Measurements from ENCODE around the gene DNAH11. TPM values are rescaled to one million over a fixed set of nuclear protein-coding genes. Genes with fewer than 3 reads are reported as not detected.

Gene DNAH11
- total RNA-seq, 1 experiment from 2014 or later: 10.7 TPM

DNA sequence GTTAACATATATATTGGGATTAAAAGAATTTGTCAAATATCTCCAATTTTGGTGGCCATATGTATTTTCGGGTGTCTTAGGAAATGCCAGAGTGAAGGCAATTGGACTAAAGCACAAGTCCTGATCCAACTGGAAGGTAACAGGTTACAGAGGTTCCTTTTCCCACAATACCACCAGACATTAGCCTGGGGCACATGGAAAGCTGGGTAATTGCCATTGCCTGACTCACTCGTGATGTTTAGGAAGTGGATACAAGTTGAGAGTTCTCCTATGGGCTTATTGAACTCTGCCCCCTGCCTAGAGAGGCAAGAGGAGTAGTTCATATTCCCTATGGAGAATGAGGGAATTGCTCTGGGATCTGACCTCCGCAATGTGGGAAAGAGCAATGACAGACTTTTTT is 5.7 kb downstream of the DNAH11 start:
- peak; percentile 42 for DNase-seq (ENCODE audit: low read depth)

GRCh38 chr7:21550076-21550475 is 7.2 kb downstream of the DNAH11 start:
- no peak for DNase-seq (ENCODE audit: low read depth)

DNA sequence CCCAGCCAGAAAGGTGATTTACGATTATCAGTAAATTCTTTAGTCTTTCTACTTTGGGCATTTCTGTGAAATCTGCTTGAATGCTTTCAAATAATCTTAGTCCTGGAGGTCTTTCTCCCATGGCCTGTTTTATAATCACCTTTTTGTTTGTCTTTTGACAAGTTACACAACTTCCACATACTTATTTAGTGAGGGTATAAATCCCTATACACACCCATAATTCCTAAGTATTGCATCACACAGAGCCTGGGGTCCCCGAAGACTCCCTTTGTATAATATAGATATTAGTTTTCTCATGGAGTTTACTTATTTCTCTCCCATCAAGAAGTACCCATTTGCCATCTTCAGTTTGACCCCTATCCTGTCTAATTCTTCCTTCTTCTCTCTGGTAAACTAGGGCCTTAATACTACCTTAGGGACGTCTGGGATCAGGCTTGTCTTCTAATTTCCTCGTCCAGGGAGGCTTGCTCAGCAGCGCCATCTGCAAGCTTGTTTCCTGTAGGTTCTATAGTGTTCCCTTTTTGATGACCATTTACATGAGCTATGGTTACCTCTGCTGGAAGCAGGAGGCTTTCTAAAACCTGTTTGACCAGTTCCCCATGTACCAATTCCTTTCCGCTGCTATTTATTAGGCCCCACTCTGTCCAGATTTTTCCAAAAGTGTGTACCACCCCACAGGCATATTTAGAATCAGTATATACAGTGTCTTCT is 8.1 kb downstream of the DNAH11 start:
- DNase-seq (ENCODE audit: low read depth): no peak

DNA sequence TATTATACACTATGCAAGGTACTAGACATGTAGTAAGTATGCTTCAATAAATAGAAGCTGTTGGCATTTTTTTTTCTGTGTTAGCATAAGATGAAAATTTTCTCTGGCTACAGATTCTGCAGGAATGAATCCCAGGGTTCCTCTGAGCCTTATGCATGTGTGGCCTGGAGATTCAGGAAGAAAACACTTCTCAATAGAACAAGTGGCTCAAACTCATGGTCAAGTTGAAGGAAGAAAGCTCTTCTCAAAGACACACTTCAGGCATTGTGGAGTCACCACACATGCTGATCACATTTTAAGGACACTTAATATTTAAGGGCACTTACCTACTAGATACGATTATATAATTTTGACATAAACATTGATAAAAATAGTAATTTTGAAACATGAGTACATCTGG is 19.5 kb downstream of the DNAH11 start:
- no peak for DNase-seq (ENCODE audit: low read depth)

GRCh38 chr7:21565614-21566013 is 22.8 kb downstream of the DNAH11 start:
- no peak for DNase-seq (ENCODE audit: low read depth)

DNA sequence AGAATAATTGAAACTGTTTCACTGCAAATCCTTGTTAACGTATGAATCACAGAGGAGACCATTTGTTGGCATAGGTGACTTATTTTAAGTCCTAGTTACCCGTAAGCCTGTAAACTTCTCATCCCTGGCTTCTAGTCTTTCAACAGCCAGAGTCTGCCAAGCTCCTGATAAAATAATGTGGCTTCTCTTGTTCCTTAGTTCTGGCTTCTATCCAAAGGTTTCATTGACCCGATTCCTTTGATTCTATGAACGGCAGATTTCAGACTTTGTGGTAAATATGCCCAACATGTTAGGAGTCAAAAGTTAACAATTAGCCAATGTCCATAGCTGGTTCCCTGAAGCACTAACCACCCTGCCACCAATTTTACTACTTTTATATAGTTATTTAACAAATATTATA is 23.3 kb downstream of the DNAH11 start:
- DNase-seq (ENCODE audit: low read depth): no peak

- no peak for DNase-seq (ENCODE audit: low read depth)
Measured at GRCh38 chr7:21568762-21569161, 25.9 kb downstream of the DNAH11 start.

DNA sequence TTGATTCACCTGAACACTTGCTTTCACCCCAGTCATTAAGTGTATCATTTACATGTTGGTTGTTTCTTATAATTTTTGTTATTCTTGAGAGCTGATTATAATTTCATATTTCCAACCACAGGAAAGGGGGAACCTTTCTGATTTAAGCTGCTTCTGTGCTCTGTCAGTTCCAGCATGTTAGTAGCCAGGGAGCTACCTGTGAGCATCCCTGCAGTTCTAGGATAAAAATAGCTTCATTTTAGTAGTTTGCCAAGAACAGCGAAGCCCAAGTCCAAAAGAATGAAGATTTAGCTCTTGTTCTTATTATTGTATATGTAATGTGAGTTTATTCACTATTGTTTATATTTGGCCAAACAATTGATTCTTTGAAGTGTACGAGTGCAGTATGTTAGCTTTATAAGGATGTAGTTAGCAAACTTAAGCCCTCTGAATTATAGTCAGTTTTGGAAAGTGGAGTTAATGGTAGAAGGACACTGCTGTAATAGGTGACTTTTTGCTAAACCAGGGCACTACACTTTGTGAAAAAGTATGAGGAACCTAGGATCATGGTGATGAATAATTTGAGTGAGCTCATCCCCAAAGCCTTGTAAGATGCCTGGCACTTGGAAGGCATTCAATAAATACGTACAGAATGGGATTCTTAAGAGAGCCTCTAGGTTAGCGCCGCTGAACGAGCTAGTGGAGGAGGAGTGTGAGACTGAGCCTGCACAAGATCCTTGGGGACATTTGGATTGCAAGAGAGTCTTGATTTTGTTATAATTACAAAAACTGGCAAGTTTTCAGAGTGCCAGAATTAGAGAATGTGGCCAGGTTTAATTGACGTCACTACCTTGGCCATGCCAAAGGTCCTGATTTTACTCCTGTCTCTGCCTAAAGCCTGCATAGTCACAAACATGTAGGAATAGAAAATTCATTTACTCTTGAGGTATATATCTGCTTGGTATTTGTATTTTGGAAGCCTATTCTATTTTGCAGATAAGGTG is 29.8 kb downstream of the DNAH11 start:
- DNase-seq (ENCODE audit: low read depth): no peak

DNA sequence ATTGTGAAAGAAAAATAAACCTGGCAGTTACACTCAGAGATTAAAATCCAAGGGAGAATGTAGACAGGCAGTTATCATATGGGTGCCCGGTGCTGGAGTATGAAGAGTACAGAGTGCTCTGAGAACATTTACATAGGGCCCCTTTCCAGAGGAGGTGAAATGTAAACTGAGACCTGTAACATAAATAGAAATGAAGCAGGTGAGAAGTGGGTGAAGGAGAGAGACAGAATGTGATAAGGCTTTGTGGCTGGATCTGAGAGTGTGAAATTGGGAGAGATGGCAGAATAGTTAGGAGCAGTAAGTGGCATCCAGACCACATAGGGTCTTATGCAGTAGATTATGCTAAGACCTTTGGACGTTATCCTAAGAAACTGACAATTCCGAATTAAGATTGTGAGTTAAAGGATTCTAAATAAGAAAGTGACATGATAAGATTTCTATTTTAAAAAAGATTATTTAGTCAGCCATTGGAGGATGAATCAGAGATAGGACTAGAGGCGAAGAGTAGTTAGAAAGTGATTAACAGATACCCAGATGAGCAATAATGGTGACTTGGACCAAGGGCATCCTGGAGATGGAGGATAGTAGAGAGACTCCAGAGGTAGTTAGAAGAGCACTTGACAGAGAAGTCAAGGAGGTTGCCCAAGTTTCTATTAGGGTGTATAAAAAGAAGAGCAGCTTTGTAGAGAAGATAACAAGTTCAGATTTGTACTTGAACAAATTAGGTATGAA is 36.7 kb downstream of the DNAH11 start:
- peak; percentile 13 for DNase-seq (ENCODE audit: low read depth)

GRCh38 chr7:21580073-21580521 is 37.3 kb downstream of the DNAH11 start:
- peak; percentile 81 for DNase-seq (ENCODE audit: low read depth)

GRCh38 chr7:21585070-21585724 is 42.4 kb downstream of the DNAH11 start:
- no peak for DNase-seq (ENCODE audit: low read depth)

DNA sequence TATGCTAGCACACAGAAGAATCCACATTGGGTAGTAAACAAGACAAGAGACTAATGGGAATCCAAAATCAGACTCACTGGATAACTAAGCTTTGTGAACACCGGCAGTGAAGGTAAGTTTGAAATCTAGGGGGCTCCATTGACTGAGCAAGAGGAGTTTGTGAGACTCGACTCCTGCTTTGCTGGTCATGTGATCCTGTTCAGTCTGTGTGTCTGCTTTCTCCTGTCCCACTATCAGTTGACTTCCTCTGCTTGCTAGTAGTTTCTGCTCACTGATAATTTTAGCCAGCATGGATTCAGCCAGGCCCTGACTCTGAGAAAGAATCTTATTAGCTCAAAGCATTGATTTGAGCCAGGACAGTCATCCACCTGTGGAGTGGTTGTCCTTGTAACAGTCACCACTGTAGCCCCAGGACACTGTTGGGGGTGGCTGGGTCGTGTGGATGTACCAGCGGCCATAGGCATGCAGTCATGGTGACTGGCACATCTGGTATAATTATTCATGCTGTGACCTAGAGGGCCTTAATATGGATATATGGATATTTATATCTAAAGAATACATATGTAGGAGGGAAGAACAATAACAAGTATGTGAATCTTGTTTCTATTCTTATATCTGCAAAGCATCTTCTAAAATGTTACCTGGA is 44.4 kb downstream of the DNAH11 start:
- no peak for DNase-seq (ENCODE audit: low read depth)

GRCh38 chr7:21596801-21597200 is 54.0 kb downstream of the DNAH11 start:
- DNase-seq (ENCODE audit: low read depth): no peak

DNA sequence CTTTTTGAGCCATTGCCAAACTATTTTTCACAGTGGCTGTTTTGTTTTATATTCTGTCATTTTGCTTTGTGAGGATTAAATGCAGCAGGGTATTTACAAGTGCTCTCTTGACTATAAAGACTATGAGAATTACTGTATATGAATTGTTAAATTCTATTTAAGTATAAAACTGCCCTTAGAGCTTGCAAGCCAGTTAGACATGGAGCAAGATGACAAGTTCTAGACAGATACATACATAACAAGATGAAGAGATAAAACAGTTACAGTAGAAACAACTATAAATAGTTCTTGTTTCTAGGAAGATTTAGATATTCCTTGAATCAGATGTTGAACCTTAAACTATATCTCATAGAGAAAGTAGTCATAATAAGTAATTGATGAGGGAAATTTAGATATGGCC is 60.6 kb downstream of the DNAH11 start:
- no peak for DNase-seq (ENCODE audit: low read depth)

GRCh38 chr7:21603972-21604749 is 61.3 kb downstream of the DNAH11 start:
- no peak for DNase-seq (ENCODE audit: low read depth)

- DNase-seq (ENCODE audit: low read depth): no peak
Measured at GRCh38 chr7:21605008-21605585, 62.3 kb downstream of the DNAH11 start.

GRCh38 chr7:21608465-21608864 is 65.6 kb downstream of the DNAH11 start:
- DNase-seq (ENCODE audit: low read depth): no peak

DNA sequence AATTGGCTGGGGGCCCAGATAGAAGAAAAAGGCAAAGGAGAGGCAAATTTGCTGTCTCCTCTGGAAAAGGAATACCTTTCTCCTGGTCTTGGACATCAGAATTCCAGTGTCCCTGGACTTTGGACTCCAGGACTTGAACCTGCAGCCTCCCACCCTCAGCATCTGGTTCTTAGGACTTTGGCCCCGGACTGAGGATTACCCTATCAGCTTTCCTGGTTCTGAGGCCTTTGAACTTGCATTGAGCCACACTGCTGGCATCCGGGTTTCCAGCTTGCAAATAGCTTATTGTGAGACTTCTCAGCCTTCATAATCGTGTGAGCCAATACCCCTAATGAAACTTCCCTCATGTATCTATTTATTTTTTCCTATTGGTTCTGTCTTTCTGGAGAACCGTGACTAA is 68.3 kb downstream of the DNAH11 start:
- no peak for DNase-seq (ENCODE audit: low read depth)

GRCh38 chr7:21616091-21616490 is 73.3 kb downstream of the DNAH11 start:
- no peak for DNase-seq (ENCODE audit: low read depth)
